Stimulated activated naive CD4-positive, alpha-beta T cell (primary cell): ENCODE data around the gene TGM5.
"Not testable (repeated sequence)": the region's sequence is repeated elsewhere in the genome, so short reads cannot be mapped to it uniquely, and the experiment has no call there.

Experiments used
- DNase-seq, 6 experiments: peaks; one replicate each; lab custom pipeline; 2025; lab: John Stamatoyannopoulos, UW

Gene TGM5

GRCh38 chr15:43275740-43276562, 9.2 kb upstream of the TGM5 start:
- no peak for DNase-seq

GRCh38 chr15:43274136-43274535, 7.4 kb upstream of the TGM5 start:
- DNase-seq: no peak

- DNase-seq: no peak
Observed at GRCh38 chr15:43273243-43273642, 6.5 kb upstream of the TGM5 start.

GRCh38 chr15:43271908-43272307, 5.2 kb upstream of the TGM5 start:
- not testable (repeated sequence) for DNase-seq

- DNase-seq: no peak
Observed at GRCh38 chr15:43270676-43271306, 4.1 kb upstream of the TGM5 start.

- DNase-seq: no peak
Observed at GRCh38 chr15:43270113-43270665, 3.5 kb upstream of the TGM5 start.

- no peak for DNase-seq
Observed at GRCh38 chr15:43268111-43269105, 1.7 kb upstream of the TGM5 start.

- no peak for DNase-seq
Observed at GRCh38 chr15:43267439-43267838, 711 bp upstream of the TGM5 start.

- DNase-seq: no peak
Observed at GRCh38 chr15:43266386-43266785, 342 bp downstream of the TGM5 start.

GRCh38 chr15:43260011-43260615, 6.6 kb downstream of the TGM5 start:
- DNase-seq: no peak

- DNase-seq: no peak
Observed at GRCh38 chr15:43258781-43259180, 7.9 kb downstream of the TGM5 start.

GRCh38 chr15:43256341-43256740, 10.4 kb downstream of the TGM5 start:
- DNase-seq: no peak

- no peak for DNase-seq
Observed at GRCh38 chr15:43255376-43255775, 11.4 kb downstream of the TGM5 start.

- no peak for DNase-seq
Observed at GRCh38 chr15:43253431-43254403, 13.0 kb downstream of the TGM5 start.

- no peak for DNase-seq
Observed at GRCh38 chr15:43251871-43252250, 14.9 kb downstream of the TGM5 start.

GRCh38 chr15:43251185-43251870, 15.4 kb downstream of the TGM5 start:
- DNase-seq: no peak

- DNase-seq: no peak
Observed at GRCh38 chr15:43250785-43251184, 15.9 kb downstream of the TGM5 start.

- no peak for DNase-seq
Observed at GRCh38 chr15:43249699-43250203, 17.0 kb downstream of the TGM5 start.

- no peak for DNase-seq
Observed at GRCh38 chr15:43249236-43249635, 17.5 kb downstream of the TGM5 start.
